Liver (tissue), 3 donors: Measurements from ENCODE around the gene TAPBP.
A peak's percentile ranks its signal among the peaks of the same experiment; 100 is the strongest.

Experiments
- GABPA ChIP-seq, 2 donors: IDR thresholded peaks in 1 of 2; conservative IDR thresholded peaks in 1 of 2; 2 replicates each; pipeline ENCODE4 v1.6.1; 2016; ENCODE audit warnings: antibody characterized with exemption in 2 of 2, mild to moderate bottlenecking in 1 of 2, moderate library complexity in 1 of 2
- YY1 ChIP-seq: IDR thresholded peaks from 2 replicates; pipeline ENCODE4 v1.6.1; 2016; ENCODE audit warnings: antibody characterized with exemption, mild to moderate bottlenecking
- TF ChIP-seq, protein P1 (sequence below): fragments of 150-350 bp; IDR thresholded peaks from 2 replicates; pipeline ENCODE4 v1.5.1; 2017; ENCODE audit warnings: improper control_type of control experiment, low read depth, low read length; ENCODE audit not compliant: missing input control
- donor health status: healthy.
- donor health status: healthy.

DNA sequence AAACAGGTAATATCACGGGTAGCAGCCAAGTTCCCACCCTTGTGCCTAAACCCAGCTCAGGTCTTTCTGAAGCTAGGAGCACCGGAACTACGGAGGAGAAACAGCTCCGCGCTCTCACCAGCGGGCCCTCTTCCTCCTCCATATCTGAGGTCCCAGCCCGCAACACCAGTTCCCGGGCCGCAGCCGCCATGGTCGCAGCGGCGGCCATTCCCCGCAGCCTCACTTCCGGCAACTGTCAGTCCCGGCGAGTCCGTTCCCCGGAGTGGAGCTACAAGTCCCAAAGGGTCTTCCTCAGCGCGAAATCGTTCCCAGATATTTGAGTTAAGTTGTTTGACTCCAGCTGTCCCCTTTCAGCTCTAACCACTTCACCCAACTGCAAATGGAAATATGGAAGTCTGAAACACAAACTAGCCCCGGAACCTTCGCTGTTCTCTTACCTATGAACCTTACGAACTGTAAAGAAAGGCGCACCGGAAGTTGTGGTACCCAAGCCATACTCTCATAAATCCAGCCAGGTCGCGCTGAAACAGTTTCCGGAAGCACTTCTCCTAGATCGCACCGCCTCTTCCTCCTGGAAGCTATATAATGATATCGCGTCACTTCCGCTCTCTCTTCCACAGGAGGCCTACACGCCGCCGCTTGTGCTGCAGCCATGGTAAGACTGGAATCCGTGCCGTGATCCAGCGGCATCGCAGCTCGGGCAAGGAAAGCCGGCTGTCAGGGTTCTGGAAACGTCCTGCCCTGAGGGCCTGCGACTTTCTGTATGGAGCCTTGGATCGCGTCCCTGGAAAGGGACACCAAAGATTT lies 42.2 kb downstream of the TAPBP start, which contains the start of the genes RPS18 and VPS52:
- TF ChIP-seq GABPA (IDR thresholded peaks at IDR 0.05 in 1 of 2, conservative IDR thresholded peaks at IDR 0.05 in 1 of 2) (peak; percentile 99 to 100), YY1 (peak; percentile 99)
- TF ChIP-seq, protein P1, sequence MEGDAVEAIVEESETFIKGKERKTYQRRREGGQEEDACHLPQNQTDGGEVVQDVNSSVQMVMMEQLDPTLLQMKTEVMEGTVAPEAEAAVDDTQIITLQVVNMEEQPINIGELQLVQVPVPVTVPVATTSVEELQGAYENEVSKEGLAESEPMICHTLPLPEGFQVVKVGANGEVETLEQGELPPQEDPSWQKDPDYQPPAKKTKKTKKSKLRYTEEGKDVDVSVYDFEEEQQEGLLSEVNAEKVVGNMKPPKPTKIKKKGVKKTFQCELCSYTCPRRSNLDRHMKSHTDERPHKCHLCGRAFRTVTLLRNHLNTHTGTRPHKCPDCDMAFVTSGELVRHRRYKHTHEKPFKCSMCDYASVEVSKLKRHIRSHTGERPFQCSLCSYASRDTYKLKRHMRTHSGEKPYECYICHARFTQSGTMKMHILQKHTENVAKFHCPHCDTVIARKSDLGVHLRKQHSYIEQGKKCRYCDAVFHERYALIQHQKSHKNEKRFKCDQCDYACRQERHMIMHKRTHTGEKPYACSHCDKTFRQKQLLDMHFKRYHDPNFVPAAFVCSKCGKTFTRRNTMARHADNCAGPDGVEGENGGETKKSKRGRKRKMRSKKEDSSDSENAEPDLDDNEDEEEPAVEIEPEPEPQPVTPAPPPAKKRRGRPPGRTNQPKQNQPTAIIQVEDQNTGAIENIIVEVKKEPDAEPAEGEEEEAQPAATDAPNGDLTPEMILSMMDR, result no peak
